Stimulated activated CD4-positive, alpha-beta T cell treated with anti-CD3 and anti-CD28 coated beads, Interleukin-4, amount 100 ng/mL, for 48 hours (primary cell): ENCODE results near the gene TMBIM1.
A peak's percentile ranks its signal among the peaks of the same experiment; 100 is the strongest.

Source experiments
- DNase-seq, 2 donors: peaks; one replicate each; pipeline ENCODE4 v3.0.0-alpha.2; 2020; ENCODE audit warnings: low read depth in 2 of 2

The TMBIM1 gene, protein sequence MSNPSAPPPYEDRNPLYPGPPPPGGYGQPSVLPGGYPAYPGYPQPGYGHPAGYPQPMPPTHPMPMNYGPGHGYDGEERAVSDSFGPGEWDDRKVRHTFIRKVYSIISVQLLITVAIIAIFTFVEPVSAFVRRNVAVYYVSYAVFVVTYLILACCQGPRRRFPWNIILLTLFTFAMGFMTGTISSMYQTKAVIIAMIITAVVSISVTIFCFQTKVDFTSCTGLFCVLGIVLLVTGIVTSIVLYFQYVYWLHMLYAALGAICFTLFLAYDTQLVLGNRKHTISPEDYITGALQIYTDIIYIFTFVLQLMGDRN

DNA sequence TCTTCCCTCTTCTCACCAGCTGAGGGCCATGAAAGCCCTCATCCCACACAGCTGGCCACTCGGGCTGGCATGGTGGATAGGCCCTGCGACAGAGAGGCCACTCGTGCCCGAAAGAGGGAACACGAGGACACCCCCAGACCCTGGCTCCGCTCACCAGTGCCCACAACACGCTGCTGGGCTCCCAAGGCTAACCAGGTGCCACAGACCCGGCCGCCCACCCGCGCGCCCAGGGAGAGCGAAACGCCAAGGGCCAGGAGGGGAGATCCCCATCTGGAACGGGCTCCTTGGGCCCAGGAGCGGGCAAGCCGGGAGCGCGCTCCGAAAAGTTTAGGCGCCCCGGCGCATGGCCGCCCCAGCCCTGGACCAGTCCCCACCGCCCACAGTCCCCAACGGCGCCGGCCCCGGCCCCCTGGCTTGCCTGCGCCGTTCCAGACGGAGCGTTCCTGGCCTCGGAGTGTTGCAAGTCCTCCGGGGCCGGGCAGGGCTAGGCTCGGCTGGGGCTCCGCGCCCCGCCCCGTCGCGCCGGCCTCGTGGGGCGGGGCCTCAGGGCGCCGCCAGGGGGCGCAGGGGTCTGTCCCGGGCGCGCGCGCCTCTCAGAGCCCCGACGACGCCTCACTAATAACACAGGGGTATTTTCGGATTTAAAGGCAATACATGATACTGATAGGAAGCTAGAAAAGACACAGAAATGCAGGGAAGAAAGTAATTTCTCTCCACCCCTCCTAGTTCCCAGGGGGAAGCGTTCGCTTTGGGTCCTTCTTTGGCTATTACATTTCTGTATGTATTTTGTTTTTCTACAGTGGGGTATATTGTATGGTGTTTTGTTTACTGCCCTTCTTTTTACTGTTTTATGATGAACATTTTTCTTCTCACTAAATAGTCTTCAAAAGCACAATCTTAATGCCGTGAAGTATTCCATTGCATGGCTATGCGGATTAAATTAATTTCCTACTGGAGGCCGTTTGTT lies at the start of gene TMBIM1:
TSS of gene TMBIM1 (minus strand) at position 456 of the 967 bp plus-strand sequence. CDS start 10,362 bp downstream, outside the sequence.
- peak; percentile 65 to 71 for DNase-seq

DNA sequence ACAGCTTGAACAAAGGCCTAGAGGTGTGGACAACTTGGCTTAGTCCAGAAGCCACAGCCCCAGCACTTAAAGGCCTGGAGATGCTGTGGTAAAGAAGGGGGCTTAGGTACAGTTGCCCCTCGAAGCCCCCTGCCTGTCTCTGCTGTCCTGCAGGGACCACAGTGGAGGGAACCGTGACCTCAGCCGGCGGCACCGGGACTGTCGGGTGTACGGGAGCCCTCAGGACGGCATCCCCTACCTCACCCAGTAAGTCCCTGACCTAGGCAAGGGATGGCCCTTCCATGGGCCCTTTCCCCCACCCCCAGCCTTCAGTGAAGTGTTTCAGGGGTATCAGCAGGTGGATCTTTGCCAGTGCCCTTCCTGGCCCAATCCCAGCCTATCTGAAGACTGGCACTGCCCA lies 49.1 kb upstream of the TMBIM1 start:
- no peak for DNase-seq

DNA sequence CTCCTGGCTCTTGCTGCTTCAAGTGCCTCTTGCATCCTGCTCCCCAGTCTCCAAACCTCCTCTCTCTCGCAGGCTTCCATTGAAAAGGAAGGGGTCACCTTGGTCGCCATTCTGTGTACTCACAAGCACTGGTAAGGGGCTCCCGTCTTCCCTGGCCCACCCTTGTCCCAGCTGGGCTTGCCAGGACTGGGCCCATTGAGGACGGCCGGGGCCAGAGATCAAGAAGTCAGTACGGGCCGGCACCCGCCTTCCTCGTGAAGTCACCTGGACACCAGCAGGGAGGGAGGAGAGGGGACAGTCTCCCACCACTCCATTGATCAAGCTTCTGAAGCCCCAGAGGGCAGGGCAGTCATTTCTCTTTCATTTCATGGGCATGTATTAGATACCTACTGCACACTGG lies 48.4 kb upstream of the TMBIM1 start:
- DNase-seq: no peak

DNA sequence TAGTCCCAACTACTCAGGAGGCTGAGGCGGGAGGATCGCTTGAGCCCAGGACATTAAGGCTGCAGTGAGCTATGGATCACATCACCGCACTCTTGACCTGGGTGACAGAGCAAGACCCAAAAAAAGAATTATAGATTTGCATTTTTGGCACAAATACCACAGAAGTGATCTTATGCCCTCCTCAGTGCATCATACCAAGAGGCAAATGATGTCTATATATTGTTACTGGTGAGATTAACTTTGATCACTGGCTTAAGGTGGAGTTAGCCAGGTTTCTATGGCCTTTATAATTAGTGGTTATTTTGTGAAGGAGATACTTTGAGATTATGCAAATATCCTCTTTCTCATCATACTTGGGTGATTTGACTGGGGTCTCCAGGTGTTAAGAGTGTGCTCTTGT lies 42.2 kb upstream of the TMBIM1 start:
- no peak for DNase-seq

DNA sequence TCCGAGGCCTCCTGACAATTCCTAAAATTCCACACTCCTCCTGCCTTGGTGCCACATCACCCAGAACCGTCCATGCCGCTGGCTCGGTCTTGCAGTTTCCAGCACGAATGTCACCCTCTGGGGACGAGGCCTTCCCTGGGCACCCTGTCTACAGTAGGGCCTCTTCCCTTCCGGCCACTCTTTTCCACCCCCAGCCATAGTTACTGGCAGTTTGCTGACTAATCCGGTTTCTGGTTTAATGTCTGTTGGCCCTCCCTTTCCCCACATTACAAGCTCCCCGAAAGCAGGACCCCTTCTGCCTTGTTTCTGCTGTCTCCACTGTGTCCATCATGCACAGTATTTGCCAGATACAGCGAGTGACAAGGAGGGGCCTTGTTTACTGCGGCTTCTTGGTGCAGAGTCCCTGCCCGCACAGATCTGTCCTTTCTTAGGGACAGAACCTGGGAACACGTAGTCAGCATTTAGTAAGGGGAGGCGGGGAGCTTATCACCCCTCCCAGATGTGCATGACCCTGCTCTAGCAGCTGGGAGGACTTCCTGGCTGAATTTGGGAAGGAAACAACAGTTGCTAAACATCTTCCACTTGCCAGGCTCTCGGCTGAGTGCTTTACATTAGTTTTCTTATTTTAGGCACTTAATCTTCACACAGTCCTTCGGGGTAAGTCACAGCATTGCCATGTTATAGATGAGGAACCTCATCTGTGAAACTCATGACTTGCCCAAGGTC lies 40.8 kb upstream of the TMBIM1 start:
- no peak for DNase-seq

DNA sequence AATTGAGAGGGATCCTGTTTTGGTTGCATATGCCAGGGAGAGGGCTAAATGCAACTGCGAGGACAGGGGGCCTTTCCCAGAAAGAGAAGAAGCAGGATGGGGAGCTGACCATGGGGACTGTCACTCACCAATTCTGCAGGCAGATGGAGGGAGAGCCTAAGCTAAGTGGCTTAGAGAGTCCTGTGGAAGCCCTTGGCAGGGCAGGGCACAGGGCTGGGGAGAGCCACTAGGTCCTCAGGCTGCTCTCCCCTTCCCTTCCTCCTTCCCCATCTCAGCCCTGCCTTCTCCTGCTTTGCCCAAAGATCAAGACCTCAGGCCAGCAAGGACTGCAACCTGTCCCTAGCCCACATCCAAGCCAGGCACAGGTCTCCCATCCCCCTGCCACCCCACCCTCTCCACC lies 40.0 kb upstream of the TMBIM1 start:
- no peak for DNase-seq

DNA sequence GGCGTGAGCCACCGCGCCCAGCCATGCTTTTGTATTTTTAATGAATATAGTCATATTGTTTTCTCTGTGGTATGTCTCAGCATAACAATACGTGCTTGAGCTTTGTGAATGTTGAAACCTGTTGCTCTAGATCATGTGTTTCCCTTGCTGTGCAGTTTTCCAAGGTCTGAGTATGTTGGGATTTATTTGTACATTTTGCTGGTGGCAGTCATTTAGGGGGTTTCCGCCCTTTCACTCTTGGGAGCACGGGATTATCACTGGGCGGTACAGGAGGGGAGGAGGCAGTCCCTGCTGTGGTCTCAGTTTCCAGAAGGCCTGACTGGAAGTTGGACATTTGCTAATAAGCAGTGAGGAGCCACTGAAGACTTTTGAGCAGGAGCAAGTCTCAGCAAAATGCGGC lies 39.4 kb upstream of the TMBIM1 start:
- DNase-seq: no peak

DNA sequence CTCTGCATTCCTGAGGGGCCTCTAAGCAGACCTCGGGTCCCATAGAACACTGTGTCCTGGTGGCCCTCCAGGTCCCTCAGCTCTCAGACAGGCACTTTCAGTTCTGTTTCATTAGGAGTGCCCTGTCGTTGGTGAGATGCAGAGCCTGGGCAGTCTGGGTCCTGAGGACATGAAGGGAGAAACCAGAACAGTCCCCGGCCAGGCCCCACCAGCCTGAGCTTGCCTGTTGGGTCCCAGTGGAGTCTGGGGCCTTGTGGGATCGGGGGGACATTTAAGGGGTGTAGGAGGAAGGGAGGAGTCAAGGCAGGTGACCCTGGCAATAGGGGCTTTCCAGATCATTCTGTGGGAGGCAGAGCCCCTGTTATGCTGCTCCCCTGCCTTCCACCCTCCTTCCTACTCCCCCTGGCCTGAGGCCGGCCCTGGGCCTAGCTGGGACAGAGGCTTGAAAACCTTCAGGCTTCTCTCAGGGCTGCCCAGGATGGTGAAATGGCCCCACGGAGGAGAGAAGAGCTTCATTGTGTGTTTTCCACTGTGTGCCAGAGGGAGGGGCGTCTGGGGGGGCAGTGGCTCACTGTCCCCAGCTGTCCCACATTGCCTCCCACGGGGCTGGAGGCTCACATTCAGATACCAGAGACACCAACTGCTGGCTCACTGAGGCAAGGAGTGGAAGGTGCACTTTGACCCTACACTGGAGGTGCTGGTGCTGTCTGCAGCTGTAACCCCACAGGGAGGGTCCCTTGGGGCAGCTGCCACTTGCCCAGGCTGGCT lies 37.7 kb upstream of the TMBIM1 start:
- DNase-seq: no peak

DNA sequence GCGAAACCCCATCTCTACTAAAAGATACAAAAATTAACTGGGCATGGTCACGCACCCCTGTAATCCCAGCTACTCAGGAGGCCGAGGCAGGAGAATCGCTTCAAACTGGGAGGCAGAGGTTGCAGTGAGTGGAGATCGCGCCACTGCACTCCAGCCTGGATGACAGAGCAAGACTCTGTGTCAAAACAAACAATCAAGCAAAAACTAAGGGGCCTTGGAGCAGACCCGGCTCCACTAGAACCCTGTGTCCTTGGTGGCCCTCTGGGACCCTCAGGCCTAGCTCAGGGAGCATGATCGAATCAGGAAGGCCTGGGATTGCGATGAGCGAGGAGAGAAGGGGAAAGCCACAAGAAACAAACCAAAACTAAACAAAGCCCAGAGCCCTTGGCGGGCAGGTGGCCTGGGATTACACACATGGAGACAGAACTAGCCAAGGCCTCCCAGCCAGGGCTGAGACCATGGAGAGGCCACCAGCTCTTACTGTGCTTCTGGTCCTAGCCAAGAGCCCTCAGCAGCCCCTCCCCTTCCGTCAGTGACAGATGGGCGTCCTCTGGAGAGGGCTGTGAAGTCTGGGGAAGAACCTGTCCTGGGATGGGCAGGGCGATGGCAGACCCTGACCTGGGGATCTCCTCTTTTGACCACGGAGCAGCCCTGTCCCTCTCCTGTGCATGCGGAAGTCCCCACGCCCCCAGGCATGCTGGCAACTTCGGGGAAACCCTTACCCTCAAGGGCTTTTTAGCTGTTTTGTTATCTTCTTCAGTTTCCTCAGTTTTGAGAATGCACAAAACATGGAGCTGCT lies 36.9 kb upstream of the TMBIM1 start:
- DNase-seq: no peak

DNA sequence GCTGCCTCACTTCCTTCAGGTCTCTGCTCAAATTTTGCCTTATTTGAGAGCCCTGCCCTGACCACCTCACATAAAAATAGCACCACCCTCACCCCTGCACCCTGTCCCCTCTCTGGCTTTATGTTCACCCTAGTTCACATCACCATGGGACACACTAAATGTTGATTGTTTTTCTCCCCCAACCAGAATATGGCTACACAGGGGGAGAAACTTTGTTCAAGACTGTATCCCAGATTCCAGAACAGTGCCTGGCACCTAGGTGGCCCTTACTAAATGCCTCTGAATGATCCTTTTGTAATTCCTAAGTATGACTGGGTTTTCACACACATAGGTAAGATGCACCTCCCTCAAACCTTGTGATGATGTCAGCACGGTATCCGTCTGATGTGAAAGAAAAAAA lies 36.0 kb upstream of the TMBIM1 start:
- DNase-seq: no peak

DNA sequence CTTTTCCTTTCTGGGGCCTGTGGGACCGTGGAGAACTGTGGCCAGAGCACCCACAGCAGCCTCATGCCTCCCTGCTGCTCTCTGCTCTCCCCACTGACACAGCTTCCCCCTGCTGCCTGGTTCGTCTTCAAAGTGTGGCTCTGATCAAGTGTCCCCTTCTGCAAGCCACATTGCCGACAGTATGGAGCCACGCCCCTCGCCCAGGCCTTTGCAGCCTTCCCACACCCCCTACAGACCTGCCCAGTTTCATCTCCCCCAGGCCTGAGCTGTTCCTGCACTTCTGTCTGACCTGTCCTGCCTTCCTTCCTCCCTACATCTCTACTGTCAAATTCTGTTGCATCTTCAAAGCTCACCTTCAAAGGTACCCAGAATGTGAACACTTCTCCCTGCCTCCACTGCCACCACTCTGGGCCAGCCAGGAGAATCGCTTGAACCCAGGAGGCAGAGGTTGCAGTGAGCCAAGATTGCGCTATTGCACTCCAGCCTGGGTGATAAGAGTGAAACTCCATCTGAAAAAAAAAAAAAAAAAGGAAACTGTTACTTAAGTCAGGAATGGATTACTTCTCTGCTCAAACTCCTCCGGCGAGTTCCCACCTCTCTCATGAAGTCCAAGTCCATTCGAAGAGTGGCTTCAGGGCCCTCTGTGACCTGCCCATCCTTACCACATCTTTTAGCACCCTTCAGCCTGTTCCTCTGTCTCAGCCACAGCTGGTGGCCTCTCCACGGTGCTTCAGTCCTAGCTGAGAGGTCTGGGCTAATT lies 35.3 kb upstream of the TMBIM1 start:
- DNase-seq: no peak

DNA sequence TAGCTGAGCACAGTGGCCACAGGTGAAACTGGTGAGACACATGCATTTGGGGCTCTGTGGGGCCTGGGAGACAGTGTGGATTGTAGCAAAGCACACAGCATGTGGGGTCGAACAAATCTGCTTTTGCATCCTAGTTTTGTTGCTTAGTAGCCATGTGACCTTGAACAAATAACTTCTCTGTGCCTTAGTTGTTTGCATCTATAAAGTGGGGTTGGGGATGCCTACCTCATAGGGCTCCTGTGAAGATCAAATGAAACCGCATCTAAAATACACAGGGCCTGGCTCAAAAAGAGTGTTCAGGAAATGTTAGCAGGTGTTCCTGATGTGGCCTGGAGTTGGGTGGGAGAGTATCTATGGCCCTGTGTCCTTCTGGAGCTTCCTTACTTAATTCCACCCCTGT lies 34.0 kb upstream of the TMBIM1 start:
- DNase-seq: no peak

DNA sequence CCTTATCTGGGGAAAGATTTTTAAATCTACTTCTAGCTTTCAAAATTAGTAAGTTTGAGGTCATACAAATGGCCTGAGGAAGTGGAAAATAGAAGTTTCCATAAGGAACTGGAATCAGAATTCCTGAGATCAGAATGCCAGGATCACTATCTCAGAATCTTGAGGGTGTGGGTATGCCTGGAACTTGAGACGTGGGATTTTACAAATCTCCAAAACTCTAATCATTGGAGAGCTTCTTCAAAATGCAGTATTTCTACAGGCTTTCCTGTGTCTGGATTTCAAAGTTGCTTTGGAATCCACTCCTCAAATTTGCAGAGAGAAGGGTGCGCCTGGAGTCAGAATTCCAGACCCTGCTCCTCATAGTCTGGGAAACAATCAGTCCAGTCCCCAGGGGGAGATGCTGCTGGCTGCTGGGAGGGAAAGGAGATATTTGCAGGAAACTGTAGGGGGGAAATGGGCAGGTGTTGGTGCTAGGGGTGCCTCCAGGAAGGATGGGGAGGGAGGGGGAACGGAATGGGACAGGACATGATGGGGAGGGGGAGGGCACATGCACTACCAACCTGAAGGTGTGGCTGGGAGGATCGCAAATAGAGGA lies 33.4 kb upstream of the TMBIM1 start:
- no peak for DNase-seq

DNA sequence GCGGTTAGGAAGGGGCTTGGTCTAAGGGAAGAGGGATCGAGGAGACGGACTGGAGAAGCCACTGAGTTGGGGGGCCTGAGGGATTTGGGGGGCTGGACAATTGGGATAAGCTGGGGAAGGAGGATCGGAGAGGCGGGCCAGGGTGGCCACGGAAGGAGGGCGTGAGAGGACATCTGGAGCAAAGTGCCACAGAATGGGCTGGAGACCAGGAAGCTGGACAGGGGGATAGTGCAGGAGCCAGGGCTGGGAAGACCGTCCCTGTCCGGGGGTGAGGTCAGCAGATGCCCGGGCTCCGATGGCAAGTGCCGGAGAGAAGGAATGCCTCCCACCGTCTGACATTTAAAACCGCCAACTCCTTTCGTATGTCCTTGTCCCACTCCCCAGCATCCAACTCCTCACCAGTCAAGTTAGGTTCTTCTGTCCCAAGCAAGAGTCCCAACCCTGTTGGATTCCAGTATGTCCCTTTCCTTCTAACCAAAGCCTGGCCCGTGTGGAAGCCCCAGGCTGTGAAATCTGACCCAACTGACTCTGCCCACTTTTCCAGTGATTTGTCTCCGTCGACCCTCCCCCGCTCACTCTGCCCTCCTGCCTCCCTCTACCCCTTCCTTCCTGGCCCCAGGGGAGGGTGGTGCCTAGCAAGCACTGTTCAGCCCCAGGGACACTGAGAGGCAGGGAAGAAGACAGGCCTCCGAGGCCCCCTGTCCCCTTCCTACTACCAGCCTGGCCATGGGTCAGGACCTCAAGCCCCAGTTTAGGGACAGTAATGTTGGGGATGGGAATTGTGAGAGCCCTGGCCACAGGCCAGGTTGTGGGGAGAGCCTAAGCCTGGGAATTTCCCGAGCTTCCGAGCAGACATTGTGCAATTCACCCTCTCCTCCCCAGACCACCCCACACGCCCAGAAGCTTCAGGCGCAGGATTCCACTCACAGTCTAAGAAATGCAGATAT lies 31.5 kb upstream of the TMBIM1 start:
- no peak for DNase-seq

DNA sequence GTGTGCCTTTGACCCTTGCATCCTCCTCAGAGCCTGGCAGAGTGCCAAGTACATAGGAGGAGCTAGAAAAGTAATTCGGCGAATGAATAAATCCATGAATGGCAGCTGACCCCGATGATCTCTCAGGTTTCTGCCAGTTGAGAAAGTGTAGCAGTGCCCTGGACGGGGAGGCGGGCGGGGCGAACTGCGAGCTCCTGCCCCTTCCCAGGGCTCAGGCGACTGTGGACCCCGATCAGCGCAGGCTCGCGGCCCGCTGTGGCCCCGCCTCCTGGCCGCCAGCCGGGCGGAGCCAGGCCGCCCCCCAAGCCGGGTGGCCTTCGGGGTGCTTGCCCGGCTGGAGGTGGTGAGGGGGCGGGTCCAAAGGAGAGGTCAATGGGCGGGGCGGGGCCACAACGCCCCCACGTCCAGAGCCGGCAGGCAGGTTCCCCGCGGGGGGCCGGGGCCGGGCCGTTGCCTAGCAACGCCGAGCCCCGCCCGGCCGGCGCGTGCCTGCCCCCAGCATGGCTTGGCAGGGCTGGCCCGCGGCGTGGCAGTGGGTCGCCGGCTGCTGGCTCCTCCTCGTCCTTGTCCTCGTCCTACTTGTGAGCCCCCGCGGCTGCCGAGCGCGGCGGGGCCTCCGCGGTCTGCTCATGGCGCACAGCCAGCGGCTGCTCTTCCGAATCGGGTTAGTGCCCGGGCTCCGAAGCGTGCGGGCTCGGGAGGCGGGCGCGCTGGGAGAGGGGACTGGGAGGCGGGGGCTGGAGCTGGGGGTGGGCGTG lies 30.6 kb upstream of the TMBIM1 start:
- DNase-seq: peak; percentile 13 to 24

DNA sequence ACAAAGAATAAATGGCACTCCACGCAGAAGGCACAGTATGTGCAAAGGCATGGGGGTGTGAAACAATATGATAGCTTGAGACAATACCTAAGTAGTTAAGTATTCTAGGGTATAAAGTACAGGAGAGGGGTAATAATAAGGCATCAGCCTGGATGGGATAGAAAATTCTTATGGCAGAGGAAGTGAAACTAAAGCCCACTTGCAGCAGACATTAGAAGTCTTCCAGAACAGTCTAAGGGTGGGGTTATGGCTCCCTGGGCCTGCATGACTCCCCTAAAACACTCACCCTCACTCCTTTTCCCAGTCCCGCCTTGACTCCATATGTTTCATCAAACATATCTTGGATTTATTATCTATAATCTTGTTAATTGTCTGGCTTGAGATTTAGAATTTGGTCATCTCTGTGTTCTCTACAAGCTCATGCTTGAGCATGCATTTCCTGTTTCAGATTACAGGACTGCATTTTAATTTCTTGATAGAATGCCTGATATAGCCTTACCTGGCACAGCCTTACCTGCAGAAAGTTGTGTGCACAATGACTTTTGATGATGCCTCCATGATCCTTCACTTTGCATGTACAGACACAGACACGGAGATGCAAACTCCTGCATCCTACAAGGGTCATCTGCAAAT lies 28.5 kb upstream of the TMBIM1 start:
- DNase-seq: no peak

DNA sequence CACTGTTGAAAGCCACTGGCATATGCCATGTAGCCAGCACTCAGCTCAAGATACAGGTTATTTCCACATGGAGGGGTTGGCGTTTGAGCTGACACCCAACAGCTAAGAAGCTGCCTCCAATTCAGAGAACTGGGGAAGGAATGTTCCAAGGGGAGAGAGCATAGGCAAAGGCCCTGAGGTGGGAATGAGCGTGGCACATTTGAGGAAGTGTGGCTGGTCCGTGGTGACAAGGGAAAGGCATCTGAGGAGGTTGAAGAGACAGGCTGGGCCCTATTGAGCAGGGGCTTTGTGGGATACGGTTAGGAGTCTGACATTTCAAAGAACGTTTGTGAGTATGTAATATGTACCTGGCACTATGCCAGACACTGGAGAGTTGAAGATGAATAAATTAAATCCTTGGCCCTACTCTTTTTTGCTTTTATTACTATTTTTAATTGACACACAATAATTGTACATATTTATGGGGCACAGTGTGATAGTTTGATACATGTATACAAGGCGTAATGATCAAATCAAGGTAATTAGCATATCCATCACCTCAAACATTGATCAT lies 27.6 kb upstream of the TMBIM1 start:
- DNase-seq: no peak
